C4-2B (cell line): ENCODE results near the gene REN.

Experiments used
- CTCF ChIP-seq: fragments of 450-650 bp; conservative IDR thresholded peaks from 2 replicates; pipeline ENCODE4 v1.5.1; 2017; ENCODE audit warnings: mild to moderate bottlenecking
- ZFX ChIP-seq: fragments of 450-650 bp; IDR thresholded peaks from 2 replicates; pipeline ENCODE4 v1.6.1; 2017

DNA sequence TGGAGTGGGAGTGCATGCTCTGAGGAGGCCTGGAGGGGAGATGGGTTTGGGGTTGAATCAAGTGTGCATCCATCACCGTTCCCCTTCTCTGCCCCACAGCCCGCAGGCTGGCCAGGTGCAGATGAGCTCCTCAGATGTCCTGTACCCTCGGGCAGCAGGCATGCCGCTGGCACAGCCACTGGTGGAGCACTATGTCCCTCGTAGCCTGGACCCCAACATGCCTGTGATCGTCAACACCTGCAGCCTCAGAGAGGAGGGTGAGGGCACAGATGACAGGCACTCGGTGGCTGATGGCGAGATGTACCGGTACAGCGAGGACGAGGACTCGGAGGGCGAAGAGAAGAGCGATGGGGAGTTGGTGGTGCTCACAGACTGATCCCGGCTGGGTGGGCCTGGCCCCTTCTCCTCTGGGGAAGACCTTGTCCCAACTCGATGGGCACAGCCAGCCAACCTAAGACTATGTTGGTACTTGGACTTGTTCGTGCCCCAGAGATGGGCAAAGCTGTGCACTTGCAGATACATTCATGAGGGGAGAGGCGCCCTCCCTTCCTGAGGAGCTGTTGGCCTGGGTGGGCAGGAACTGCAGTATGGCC lies 40.3 kb downstream of the REN start:
- TF ChIP-seq CTCF (no peak), ZFX (no peak)
